Muscle of leg (tissue), 11 donors: ENCODE data around the gene ITGAV. TPM values are rescaled to one million over a fixed set of nuclear protein-coding genes. Genes with fewer than 3 reads are reported as not detected.
A peak's percentile ranks its signal among the peaks of the same experiment; 100 is the strongest.

Experiments used
- DNase-seq: peaks from one replicate; pipeline ENCODE4 v3.0.0; 2013
- H3K27ac ChIP-seq: one replicate; pipeline ENCODE4 v1.5.1; 2013; ENCODE audit warnings: mild to moderate bottlenecking, low read length, control low read depth
- H3K27me3 ChIP-seq: one replicate; pipeline ENCODE4 v1.6.1; 2013; ENCODE audit warnings: low read length; ENCODE audit not compliant: control insufficient read depth, insufficient read depth
- H3K36me3 ChIP-seq: one replicate; pipeline ENCODE4 v1.6.1; 2013; ENCODE audit warnings: low read length; ENCODE audit not compliant: control insufficient read depth, insufficient read depth
- H3K4me1 ChIP-seq: one replicate; pipeline ENCODE4 v1.6.1; 2013; ENCODE audit warnings: low read length; ENCODE audit not compliant: control insufficient read depth, insufficient read depth
- H3K4me3 ChIP-seq: one replicate; pipeline ENCODE4 v1.5.1; 2013; ENCODE audit warnings: low read length, control low read depth
- H3K9me3 ChIP-seq: replicated peaks from 2 replicates; pipeline ENCODE4 v1.6.1; 2013; ENCODE audit warnings: low read depth, low read length; ENCODE audit not compliant: control insufficient read depth
- WGBS: methylation state at CpG from one replicate; pipeline ENCODE4 v1.1.5; 2013; ENCODE audit warnings: missing lambda C conversion rate; ENCODE audit not compliant: insufficient coverage; 5-methylcytosine and 5-hydroxymethylcytosine counted together
- polyA plus RNA-seq, 8 donors: library from polyadenylated mRNA; unstranded; fragments of 120-200 nt; gene quantifications; one replicate each; pipeline versions ENCODE4 v1.2.1 to v1.2.3, GENCODE V29; 2013; ENCODE audit warnings: inconsistent platforms in 1 of 8, low replicate concordance in 1 of 8; ENCODE audit not compliant: insufficient read length in 8 of 8, insufficient read depth in 1 of 8
- total RNA-seq: library from RNA; stranded (reverse); fragments of 120-200 nt; gene quantifications from one replicate; pipeline ENCODE4 v1.2.4, GENCODE V29; 2013

Gene ITGAV
- total and polyA plus RNA-seq, 9 donors: 18.1 to 47.1 (median 26.3) TPM

- DNase-seq: no peak
- Histone ChIP-seq H3K9me3 (no peaks in the 10 kb centered on the region), H3K27ac (no peak overlapping the region), H3K4me1 (no peaks in the 10 kb centered on the region), H3K4me3 (no peak overlapping the region), H3K36me3 (no peaks in the 10 kb centered on the region), H3K27me3 (no peaks in the 10 kb centered on the region)
- WGBS: no CpG with 5 or more reads among the region's 3 CpGs
Measured at GRCh38 chr2:186704897-186705296, 115.0 kb downstream of the ITGAV start.

- DNase-seq: no peak
- 84% methylated on average over 2 of the region's 6 CpGs for WGBS
- Histone ChIP-seq H3K9me3 (no peaks in the 10 kb centered on the region), H3K4me3 (no peak overlapping the region), H3K27me3 (no peaks in the 10 kb centered on the region), H3K36me3 (no peaks in the 10 kb centered on the region), H3K27ac (no peak overlapping the region), H3K4me1 (no peaks in the 10 kb centered on the region)
Measured at GRCh38 chr2:186709529-186710450, 119.9 kb downstream of the ITGAV start.

GRCh38 chr2:186713691-186714090, 123.8 kb downstream of the ITGAV start:
- Histone ChIP-seq H3K9me3 (no peaks in the 10 kb centered on the region), H3K27me3 (no peaks in the 10 kb centered on the region), H3K4me3 (no peak overlapping the region), H3K36me3 (no peaks in the 10 kb centered on the region), H3K27ac (no peak overlapping the region), H3K4me1 (no peaks in the 10 kb centered on the region)
- WGBS: no CpG with 5 or more reads among the region's 1 CpG
- peak; percentile 83 for DNase-seq

- no peaks in the 10 kb centered on the region for H3K27me3 ChIP-seq
Measured at GRCh38 chr2:186714611-186715010, 124.8 kb downstream of the ITGAV start.

GRCh38 chr2:186716004-186716403, 126.1 kb downstream of the ITGAV start:
- no CpG with 5 or more reads among the region's 1 CpG for WGBS
- DNase-seq: no peak

More at GRCh38 chr2:186714611-186715010, 124.8 kb downstream of the ITGAV start:
- no peak overlapping the region for H3K27ac ChIP-seq
- no peaks in the 10 kb centered on the region for H3K9me3 ChIP-seq
- DNase-seq: no peak
- WGBS: no CpG with 5 or more reads among the region's 2 CpGs
- no peaks in the 10 kb centered on the region for H3K36me3 ChIP-seq
- no peak overlapping the region for H3K4me3 ChIP-seq
- no peaks in the 10 kb centered on the region for H3K4me1 ChIP-seq

GRCh38 chr2:186716899-186717298, 127.0 kb downstream of the ITGAV start:
- no peaks in the 10 kb centered on the region for H3K36me3 ChIP-seq
- no peaks in the 10 kb centered on the region for H3K9me3 ChIP-seq
- DNase-seq: peak; percentile 44
- no CpG with 5 or more reads among the region's 2 CpGs for WGBS
- H3K4me1 ChIP-seq: no peaks in the 10 kb centered on the region
- no peak overlapping the region for H3K27ac ChIP-seq
- no peaks in the 10 kb centered on the region for H3K27me3 ChIP-seq
- H3K4me3 ChIP-seq: no peak overlapping the region

More at GRCh38 chr2:186716004-186716403, 126.1 kb downstream of the ITGAV start:
- Histone ChIP-seq H3K4me3 (no peak overlapping the region), H3K27ac (no peak overlapping the region), H3K27me3 (no peaks in the 10 kb centered on the region), H3K9me3 (no peaks in the 10 kb centered on the region), H3K4me1 (no peaks in the 10 kb centered on the region), H3K36me3 (no peaks in the 10 kb centered on the region)

GRCh38 chr2:186717320-186718007, 127.6 kb downstream of the ITGAV start:
- peaks cover under 1% of the 10 kb centered on the region for H3K4me1 ChIP-seq
- H3K27ac ChIP-seq: no peak overlapping the region
- no CpG with 5 or more reads among the region's 3 CpGs for WGBS
- no peaks in the 10 kb centered on the region for H3K9me3 ChIP-seq
- no peaks in the 10 kb centered on the region for H3K36me3 ChIP-seq
- peak; percentile 35 for DNase-seq
- H3K27me3 ChIP-seq: no peaks in the 10 kb centered on the region
- no peak overlapping the region for H3K4me3 ChIP-seq

- Histone ChIP-seq H3K4me3 (no peak overlapping the region), H3K9me3 (no peaks in the 10 kb centered on the region), H3K36me3 (no peaks in the 10 kb centered on the region), H3K27ac (no peak overlapping the region), H3K4me1 (peaks cover 2% of the 10 kb centered on the region), H3K27me3 (no peaks in the 10 kb centered on the region)
- 86% methylated on average over 3 of the region's 3 CpGs for whole genome bisulfite sequencing
- DNase-seq: no peak
Measured at GRCh38 chr2:186718122-186718521, 128.3 kb downstream of the ITGAV start.

GRCh38 chr2:186718903-186719302, 129.0 kb downstream of the ITGAV start:
- Histone ChIP-seq H3K4me1 (peaks cover 2% of the 10 kb centered on the region), H3K9me3 (no peaks in the 10 kb centered on the region), H3K27ac (no peak overlapping the region), H3K36me3 (no peaks in the 10 kb centered on the region), H3K4me3 (no peak overlapping the region), H3K27me3 (no peaks in the 10 kb centered on the region)
- DNase-seq: no peak
- 80% methylated on average over 1 of the region's 4 CpGs for WGBS

GRCh38 chr2:186721956-186722355, 132.1 kb downstream of the ITGAV start:
- Histone ChIP-seq H3K27ac (peak overlapping the region; percentile 18), H3K4me1 (peaks cover 2% of the 10 kb centered on the region), H3K4me3 (no peak overlapping the region), H3K27me3 (no peaks in the 10 kb centered on the region), H3K36me3 (no peaks in the 10 kb centered on the region), H3K9me3 (no peaks in the 10 kb centered on the region)
- peak; percentile 93 for DNase-seq
